ENCODE data around the gene NFATC2IP. TPM values are rescaled to one million over a fixed set of nuclear protein-coding genes. Genes with fewer than 3 reads are reported as not detected.
"Not testable (repeated sequence)": the region's sequence is repeated elsewhere in the genome, so short reads cannot be mapped to it uniquely, and the experiment has no call there.

NFATC2IP gene
- total RNA-seq, 1 experiment from 2014 or later: 22.4 TPM

GRCh38 chr16:28924762-28925385 is 25.9 kb upstream of the NFATC2IP start, which contains the start of gene RABEP2:
RABEP2 (minus strand) TSS chr16:28925238; CDS start chr16:28925163, 75 bp downstream.
- DNase-seq (ENCODE audit: low spot score): peak; percentile 91
- in situ Hi-C loops (cut with HindIII; ENCODE audit: low sequenced_read_pairs): no loop called here

GRCh38 chr16:28925386-28926228 is 25.1 kb upstream of the NFATC2IP start:
- DNase-seq (ENCODE audit: low spot score): peak; percentile 59
- in situ Hi-C loops (cut with HindIII; ENCODE audit: low sequenced_read_pairs): no loop called here

GRCh38 chr16:28926284-28926683 is 24.5 kb upstream of the NFATC2IP start:
- DNase-seq (ENCODE audit: low spot score); in situ Hi-C loops (cut with HindIII; ENCODE audit: low sequenced_read_pairs): not testable (repeated sequence)

- in situ Hi-C loops (cut with HindIII; ENCODE audit: low sequenced_read_pairs): no loop called here
- no peak for DNase-seq (ENCODE audit: low spot score)
Observed at GRCh38 chr16:28927815-28928214, 22.9 kb upstream of the NFATC2IP start.

GRCh38 chr16:28930203-28930602 is 20.5 kb upstream of the NFATC2IP start:
- in situ Hi-C loops (cut with HindIII; ENCODE audit: low sequenced_read_pairs): no loop called here
- no peak for DNase-seq (ENCODE audit: low spot score)

- no peak for DNase-seq (ENCODE audit: low spot score)
Observed at GRCh38 chr16:28930652-28931051, 20.1 kb upstream of the NFATC2IP start.

GRCh38 chr16:28931801-28932225 is 18.9 kb upstream of the NFATC2IP start, which contains the start of gene CD19:
CD19 (plus strand) TSS chr16:28931971; CDS start chr16:28932001, 30 bp downstream.
- in situ Hi-C loops (cut with HindIII; ENCODE audit: low sequenced_read_pairs): no loop called here

More at GRCh38 chr16:28930652-28931051, 20.1 kb upstream of the NFATC2IP start:
- in situ Hi-C loops (cut with HindIII; ENCODE audit: low sequenced_read_pairs): no loop called here

GRCh38 chr16:28932339-28933141 is 18.2 kb upstream of the NFATC2IP start:
- in situ Hi-C loops (cut with HindIII; ENCODE audit: low sequenced_read_pairs): no loop called here
- DNase-seq (ENCODE audit: low spot score): peak; percentile 27

More at GRCh38 chr16:28931801-28932225, 18.9 kb upstream of the NFATC2IP start, which contains the start of gene CD19:
- no peak for DNase-seq (ENCODE audit: low spot score)

- in situ Hi-C loops (cut with HindIII; ENCODE audit: low sequenced_read_pairs): no loop called here
- no peak for DNase-seq (ENCODE audit: low spot score)
Observed at GRCh38 chr16:28933171-28933570, 17.6 kb upstream of the NFATC2IP start.

GRCh38 chr16:28935346-28935745 is 15.4 kb upstream of the NFATC2IP start:
- in situ Hi-C loops (cut with HindIII; ENCODE audit: low sequenced_read_pairs): no loop called here

GRCh38 chr16:28935924-28936783 is 14.6 kb upstream of the NFATC2IP start:
- peak; percentile 26 for DNase-seq (ENCODE audit: low spot score)
- in situ Hi-C loops (cut with HindIII; ENCODE audit: low sequenced_read_pairs): no loop called here

More at GRCh38 chr16:28935346-28935745, 15.4 kb upstream of the NFATC2IP start:
- no peak for DNase-seq (ENCODE audit: low spot score)

- in situ Hi-C loops (cut with HindIII; ENCODE audit: low sequenced_read_pairs): no loop called here
- no peak for DNase-seq (ENCODE audit: low spot score)
Observed at GRCh38 chr16:28936784-28937155, 14.0 kb upstream of the NFATC2IP start.

- in situ Hi-C loops (cut with HindIII; ENCODE audit: low sequenced_read_pairs): no loop called here
- no peak for DNase-seq (ENCODE audit: low spot score)
Observed at GRCh38 chr16:28937222-28937876, 13.4 kb upstream of the NFATC2IP start.

GRCh38 chr16:28938721-28939120 is 12.0 kb upstream of the NFATC2IP start:
- in situ Hi-C loops (cut with HindIII; ENCODE audit: low sequenced_read_pairs): no loop called here
- DNase-seq (ENCODE audit: low spot score): no peak

- in situ Hi-C loops (cut with HindIII; ENCODE audit: low sequenced_read_pairs): not testable (repeated sequence)
Observed at GRCh38 chr16:28939825-28940224, 10.9 kb upstream of the NFATC2IP start.

GRCh38 chr16:28943281-28943680 is 7.5 kb upstream of the NFATC2IP start:
- DNase-seq (ENCODE audit: low spot score): no peak
- in situ Hi-C loops (cut with HindIII; ENCODE audit: low sequenced_read_pairs): no loop called here

More at GRCh38 chr16:28939825-28940224, 10.9 kb upstream of the NFATC2IP start:
- DNase-seq (ENCODE audit: low spot score): not testable (repeated sequence)

- no peak for DNase-seq (ENCODE audit: low spot score)
- in situ Hi-C loops (cut with HindIII; ENCODE audit: low sequenced_read_pairs): no loop called here
Observed at GRCh38 chr16:28946681-28947080, 4.1 kb upstream of the NFATC2IP start.

GRCh38 chr16:28951410-28951943 is 740 bp downstream of the NFATC2IP start:
- no peak for DNase-seq (ENCODE audit: low spot score)
- in situ Hi-C loops (cut with HindIII; ENCODE audit: low sequenced_read_pairs): no loop called here

Data from G401 (cell line).